ENCODE measurements around the gene TSPAN12. TPM values are rescaled to one million over a fixed set of nuclear protein-coding genes. Genes with fewer than 3 reads are reported as not detected.

The TSPAN12 gene
- total and polyA plus RNA-seq, 2 of the 8 experiments (the other 6 are each of a cell fraction or from before 2014, with no cell fraction given) = 6.1 to 17.9 TPM

DNA sequence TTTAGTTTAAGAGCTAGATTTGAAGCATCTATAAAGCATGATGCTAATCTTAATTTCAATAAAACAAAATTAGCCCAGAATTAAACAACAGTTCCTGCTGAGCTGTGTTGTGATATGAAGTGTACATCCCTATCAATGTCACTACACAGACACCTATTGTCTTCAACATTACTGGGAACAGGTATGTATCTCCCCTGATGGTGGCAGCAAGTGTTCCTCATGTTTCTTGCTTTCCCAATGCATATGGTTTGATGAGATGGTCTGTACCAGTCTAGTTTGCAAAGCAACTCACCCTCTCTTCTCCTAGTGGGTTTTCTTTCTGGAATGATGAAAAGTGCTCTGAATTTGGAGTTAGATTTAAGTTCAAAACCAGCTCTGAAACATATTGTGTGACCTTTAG is 38.1 kb downstream of the TSPAN12 start:
- Histone ChIP-seq H3K79me2 (ENCODE audit: control insufficient read depth in 1 of 2, insufficient read depth in 2 of 2, low read length in 2 of 2) (no peaks in the 10 kb centered on the region), H2BK5ac (ENCODE audit: low read depth, low read length) (no peak overlapping the region), H3K23me2 (ENCODE audit: low read depth, low read length) (no peaks in the 10 kb centered on the region), H3K9me3 (ENCODE audit: insufficient read depth in 2 of 2, low read depth in 1 of 2, low read length in 1 of 2) (no peaks in the 10 kb centered on the region), H4K5ac (ENCODE audit: insufficient read length, low read depth, low read length) (no peak overlapping the region), H3K79me1 (ENCODE audit: low read depth, low read length) (no peaks in the 10 kb centered on the region), H2BK120ac (replicated peaks; ENCODE audit: low read depth, low read length) (no peak overlapping the region), H3K56ac (replicated peaks; ENCODE audit: insufficient read length, low read depth, low read length) (no peak overlapping the region), H2BK20ac (ENCODE audit: low read length) (no peak overlapping the region), H4K20me1 (replicated peaks in 1 of 2; ENCODE audit: control insufficient read depth in 1 of 2, insufficient read depth in 2 of 2, low read length in 2 of 2) (no peaks in the 10 kb centered on the region), H3K9ac (replicated peaks in 1 of 4; ENCODE audit: extremely low read depth in 1 of 4, low read depth in 3 of 4, low read length in 3 of 4) (no peak overlapping the region), H2AFZ (ENCODE audit: low read length) (no peak overlapping the region), H3K27me3 (replicated peaks in 1 of 4; ENCODE audit: control insufficient read depth in 3 of 4, extremely low read depth in 1 of 4, insufficient read depth in 3 of 4, low read length in 3 of 4) (no peaks in the 10 kb centered on the region), H4K91ac (replicated peaks; ENCODE audit: insufficient read length, low read length) (no peak overlapping the region), H3K4ac (replicated peaks; ENCODE audit: insufficient read length, low read depth, low read length) (no peak overlapping the region), H3K4me2 (ENCODE audit: insufficient read depth in 1 of 2, low read depth in 2 of 2, low read length in 2 of 2) (no peak overlapping the region), H2AK5ac (ENCODE audit: low read depth, low read length) (no peak overlapping the region), H3K14ac (ENCODE audit: insufficient read length) (no peak overlapping the region), H3K23ac (ENCODE audit: insufficient read length) (no peak overlapping the region), H3K27ac (ENCODE audit: low read depth, low read length) (no peak overlapping the region), H3K4me3 (ENCODE audit: extremely low read depth in 1 of 4, insufficient read depth in 2 of 4, low read depth in 3 of 4, low read length in 4 of 4) (no peak overlapping the region), H3K4me1 (replicated peaks in 1 of 4; ENCODE audit: control insufficient read depth in 3 of 4, insufficient read depth in 4 of 4, low read length in 3 of 4) (peaks cover 0 to 4% (median 0%) of the 10 kb centered on the region in 4 experiments; a peak in 2 of 7 replicates), H2BK12ac (ENCODE audit: low read depth, low read length) (no peak overlapping the region), H3K18ac (ENCODE audit: extremely low read depth, low read length) (no peak overlapping the region), H4K8ac (ENCODE audit: extremely low read depth, insufficient read depth, low read length) (no peak overlapping the region), H3K36me3 (ENCODE audit: control insufficient read depth in 2 of 4, insufficient read depth in 4 of 4, low read length in 3 of 4) (no peaks in the 10 kb centered on the region), H2BK15ac (ENCODE audit: low read length) (no peak overlapping the region)
- POLR2A ChIA-PET (ENCODE audit: partially characterized antibody) = no interaction called here
- CTCF ChIA-PET (ENCODE audit: partially characterized antibody) = interaction anchor here (1.0 to 1.8 kb wide), 2 partner anchors 13 to 62 kb away, joined by 3 to 9 read pairs; no protein-coding TSS in a partner anchor
- TF ChIP-seq ZNF274 (IDR thresholded peaks at IDR 0.05; ENCODE audit: borderline replicate concordance, extremely low read depth, low read length) (no peak), RAD21 (IDR thresholded peaks at IDR 0.05 in 1 of 2, conservative IDR thresholded peaks at IDR 0.05 in 1 of 2; ENCODE audit: low read depth in 2 of 2, low read length in 2 of 2) (peak in 1 of 2 experiments; percentile 7; a peak in 1 of 4 replicates)
- FAIRE-seq = no peak
- DNase-seq (ENCODE audit: low read depth in 1 of 2, low spot score in 2 of 2) = no peak

Data from H1 (cell line).